VCaP (cell line): Measurements from ENCODE around the gene C1RL.

Experiments
- H3K27ac ChIP-seq: fragments of 450-650 bp; 2 replicates; pipeline ENCODE4 v1.5.1; 2017
- CTCF ChIP-seq: fragments of 450-650 bp; conservative IDR thresholded peaks from 2 replicates; pipeline ENCODE4 v1.5.1; 2017; ENCODE audit warnings: mild to moderate bottlenecking, moderate library complexity

C1RL gene

GRCh38 chr12:7129287-7129871 is 20.4 kb upstream of the C1RL start:
- TF ChIP-seq CTCF: no peak
- H3K27ac ChIP-seq: peak overlapping the region; percentile 77

- no peak for TF ChIP-seq CTCF
Measured at GRCh38 chr12:7128681-7129286, 19.8 kb upstream of the C1RL start, which contains the start of gene RBP5. Gene RBP5 (minus strand): TSS chr12:7128889. CDS start chr12:7128775, 114 bp downstream.

GRCh38 chr12:7127916-7128626 is 19.1 kb upstream of the C1RL start:
- H3K27ac ChIP-seq: no peak overlapping the region
- TF ChIP-seq CTCF: no peak

More at GRCh38 chr12:7128681-7129286, 19.8 kb upstream of the C1RL start, which contains the start of gene RBP5:
- H3K27ac ChIP-seq: peak within 1 kb of the TSS; percentile 77

GRCh38 chr12:7125632-7126227 is 16.7 kb upstream of the C1RL start:
- H3K27ac ChIP-seq: no peak overlapping the region

GRCh38 chr12:7123806-7124522 is 14.9 kb upstream of the C1RL start:
- H3K27ac ChIP-seq: no peak overlapping the region
- TF ChIP-seq CTCF: no peak

More at GRCh38 chr12:7125632-7126227, 16.7 kb upstream of the C1RL start:
- TF ChIP-seq CTCF: no peak

- TF ChIP-seq CTCF: no peak
Measured at GRCh38 chr12:7122811-7123769, 14.1 kb upstream of the C1RL start.

More at GRCh38 chr12:7122811-7123769, 14.1 kb upstream of the C1RL start:
- no peak overlapping the region for H3K27ac ChIP-seq
